ENCODE measurements around the gene SYNGR3. TPM values are rescaled to one million over a fixed set of nuclear protein-coding genes. Genes with fewer than 3 reads are reported as not detected.

Gene SYNGR3, protein sequence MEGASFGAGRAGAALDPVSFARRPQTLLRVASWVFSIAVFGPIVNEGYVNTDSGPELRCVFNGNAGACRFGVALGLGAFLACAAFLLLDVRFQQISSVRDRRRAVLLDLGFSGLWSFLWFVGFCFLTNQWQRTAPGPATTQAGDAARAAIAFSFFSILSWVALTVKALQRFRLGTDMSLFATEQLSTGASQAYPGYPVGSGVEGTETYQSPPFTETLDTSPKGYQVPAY
- 1 to 10 TPM in 1 of 4 donors, not detected in 3; 2.3 TPM for total RNA-seq

DNA sequence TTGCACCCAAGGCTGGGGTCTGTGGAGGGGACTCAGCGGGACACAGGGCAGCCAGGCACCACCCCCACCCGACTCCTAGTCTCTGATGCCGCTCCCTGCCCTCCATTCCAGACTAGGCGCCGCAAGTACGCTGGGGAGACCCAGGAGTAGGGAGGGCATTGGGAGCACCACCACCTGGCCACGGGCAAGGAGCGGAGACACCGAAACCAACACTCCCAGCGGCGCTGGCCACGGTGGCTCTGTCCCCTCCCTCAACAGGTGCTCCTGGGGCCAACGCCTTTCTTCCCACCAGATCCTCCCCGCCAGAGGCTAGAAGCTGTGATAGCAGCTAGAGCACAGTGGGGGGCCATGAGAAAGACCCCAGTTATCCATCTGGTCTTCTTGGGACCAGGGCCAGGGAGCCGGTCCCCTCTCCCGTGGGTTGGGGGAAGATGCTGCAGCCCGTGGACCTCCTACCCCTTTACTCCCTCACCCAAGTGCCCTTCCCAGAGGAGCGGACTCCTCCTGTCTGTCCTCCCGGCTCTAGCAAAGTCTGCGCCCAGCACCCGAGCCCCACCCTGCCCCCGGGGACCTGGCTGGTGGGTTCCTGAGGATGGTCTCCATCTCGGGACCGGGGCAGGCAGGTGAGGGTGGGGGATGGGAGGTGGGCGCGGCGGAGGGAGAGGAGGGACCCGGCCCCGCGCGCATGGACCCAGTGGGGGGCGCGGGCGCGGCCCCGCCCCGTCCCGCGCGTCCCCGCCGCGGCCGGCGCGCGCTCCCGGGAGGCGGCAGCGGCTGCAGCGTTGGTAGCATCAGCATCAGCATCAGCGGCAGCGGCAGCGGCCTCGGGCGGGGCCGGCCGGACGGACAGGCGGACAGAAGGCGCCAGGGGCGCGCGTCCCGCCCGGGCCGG, at the start of gene SYNGR3:
Gene SYNGR3, plus strand, starts transcription at position 762 of the 892 bp plus-strand sequence. CDS start 133 bp downstream, outside the sequence.
- no peak for TF ChIP-seq POLR2A (IDR thresholded peaks at IDR 0.05)
- TF ChIP-seq, protein P1, sequence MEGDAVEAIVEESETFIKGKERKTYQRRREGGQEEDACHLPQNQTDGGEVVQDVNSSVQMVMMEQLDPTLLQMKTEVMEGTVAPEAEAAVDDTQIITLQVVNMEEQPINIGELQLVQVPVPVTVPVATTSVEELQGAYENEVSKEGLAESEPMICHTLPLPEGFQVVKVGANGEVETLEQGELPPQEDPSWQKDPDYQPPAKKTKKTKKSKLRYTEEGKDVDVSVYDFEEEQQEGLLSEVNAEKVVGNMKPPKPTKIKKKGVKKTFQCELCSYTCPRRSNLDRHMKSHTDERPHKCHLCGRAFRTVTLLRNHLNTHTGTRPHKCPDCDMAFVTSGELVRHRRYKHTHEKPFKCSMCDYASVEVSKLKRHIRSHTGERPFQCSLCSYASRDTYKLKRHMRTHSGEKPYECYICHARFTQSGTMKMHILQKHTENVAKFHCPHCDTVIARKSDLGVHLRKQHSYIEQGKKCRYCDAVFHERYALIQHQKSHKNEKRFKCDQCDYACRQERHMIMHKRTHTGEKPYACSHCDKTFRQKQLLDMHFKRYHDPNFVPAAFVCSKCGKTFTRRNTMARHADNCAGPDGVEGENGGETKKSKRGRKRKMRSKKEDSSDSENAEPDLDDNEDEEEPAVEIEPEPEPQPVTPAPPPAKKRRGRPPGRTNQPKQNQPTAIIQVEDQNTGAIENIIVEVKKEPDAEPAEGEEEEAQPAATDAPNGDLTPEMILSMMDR (IDR thresholded peaks at IDR 0.05 in 4 of 5, conservative IDR thresholded peaks at IDR 0.05 in 1 of 5): no peak
- Histone ChIP-seq H3K36me3 (peaks cover 0 to 20% of the 10 kb centered on the region in 2 donors), H3K4me3 (no peak within 1 kb of the TSS), H3K9me3 (no peaks in the 10 kb centered on the region), H3K4me1 (peaks cover 16 to 27% of the 10 kb centered on the region in 2 donors), H3K27ac (no peak within 1 kb of the TSS), H3K27me3 (peaks cover 30 to 38% (median 34%) of the 10 kb centered on the region in 3 donors)
- DNase-seq: no peak
- ATAC-seq: no peak
- intact Hi-C loops (cut with DNase I; ENCODE audit: low total_unique reads): loop anchor here (10.0 kb wide), 1 partner anchor 375 kb away; the partner anchor contains the start of genes CRAMP1 and IFT140
- in situ Hi-C loops (cut with MboI; ENCODE audit: low sequenced_read_pairs in 4 of 4): no loop called here

DNA sequence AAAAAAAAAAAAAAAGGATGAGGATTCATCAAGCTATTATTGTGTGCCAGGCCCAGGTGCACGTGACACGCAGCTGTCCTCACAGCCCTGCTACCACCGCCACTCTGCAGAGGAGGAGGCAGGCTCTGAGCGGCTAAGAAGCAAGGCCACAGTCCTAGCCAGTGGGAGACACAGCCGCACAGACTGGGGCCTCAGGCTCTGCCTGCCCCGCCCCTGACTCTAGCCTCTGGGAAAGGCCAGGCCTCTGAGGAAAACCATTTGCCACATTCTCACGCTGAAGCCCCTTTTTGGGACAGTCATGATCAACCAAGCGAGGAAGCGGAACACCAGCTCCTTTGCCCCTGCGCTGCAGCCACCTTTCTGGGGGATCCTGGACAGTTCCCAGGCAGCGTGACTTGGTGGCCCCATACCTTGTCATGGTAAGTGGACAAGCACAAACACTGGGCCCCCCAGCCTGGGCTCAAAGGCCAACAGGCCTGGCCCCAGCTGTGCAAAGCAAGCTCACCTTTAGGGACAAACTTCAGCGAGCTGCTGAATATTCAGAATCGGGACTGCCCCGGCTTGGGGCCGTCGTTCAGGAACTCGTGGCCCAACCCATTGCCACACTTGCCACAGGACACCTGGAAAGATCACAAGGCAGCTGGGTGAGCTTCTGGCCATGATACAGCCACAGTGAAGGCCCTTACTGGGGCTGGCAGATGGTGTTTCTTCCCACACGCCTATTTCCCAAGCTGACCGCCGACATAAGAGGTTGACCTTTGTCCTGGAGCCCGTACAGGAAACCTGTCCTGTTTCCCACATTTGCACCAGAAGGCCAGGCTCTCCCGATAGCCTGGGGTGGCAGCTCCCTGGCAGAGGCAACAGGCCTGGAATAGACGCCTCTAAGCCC, 49.3 kb upstream of the SYNGR3 start:
- intact Hi-C loops (cut with DNase I; ENCODE audit: low total_unique reads): loop anchor here (10.0 kb wide), 1 partner anchor 594 kb away; the partner anchor contains the start of genes CEMP1 and PDPK1
- Histone ChIP-seq H3K36me3 (peaks cover 4 to 39% of the 10 kb centered on the region in 2 donors), H3K27me3 (no peaks in the 10 kb centered on the region), H3K27ac (peak overlapping the region; percentile 98 to 100 (median 98)), H3K4me1 (peaks cover 28 to 42% of the 10 kb centered on the region in 2 donors), H3K4me3 (peak overlapping the region in 2 of 4 donors; percentile 13 to 15), H3K9me3 (no peaks in the 10 kb centered on the region)
- ATAC-seq (peak; percentile 15 to 50), DNase-seq (peak in 1 of 2 donors; percentile 88)
- TF ChIP-seq, protein P1 (IDR thresholded peaks at IDR 0.05 in 4 of 5, conservative IDR thresholded peaks at IDR 0.05 in 1 of 5): no peak
- TF ChIP-seq POLR2A (IDR thresholded peaks at IDR 0.05): peak in 1 of 2 donors; percentile 26
- in situ Hi-C loops (cut with MboI; ENCODE audit: low sequenced_read_pairs in 4 of 4): no loop called here

DNA sequence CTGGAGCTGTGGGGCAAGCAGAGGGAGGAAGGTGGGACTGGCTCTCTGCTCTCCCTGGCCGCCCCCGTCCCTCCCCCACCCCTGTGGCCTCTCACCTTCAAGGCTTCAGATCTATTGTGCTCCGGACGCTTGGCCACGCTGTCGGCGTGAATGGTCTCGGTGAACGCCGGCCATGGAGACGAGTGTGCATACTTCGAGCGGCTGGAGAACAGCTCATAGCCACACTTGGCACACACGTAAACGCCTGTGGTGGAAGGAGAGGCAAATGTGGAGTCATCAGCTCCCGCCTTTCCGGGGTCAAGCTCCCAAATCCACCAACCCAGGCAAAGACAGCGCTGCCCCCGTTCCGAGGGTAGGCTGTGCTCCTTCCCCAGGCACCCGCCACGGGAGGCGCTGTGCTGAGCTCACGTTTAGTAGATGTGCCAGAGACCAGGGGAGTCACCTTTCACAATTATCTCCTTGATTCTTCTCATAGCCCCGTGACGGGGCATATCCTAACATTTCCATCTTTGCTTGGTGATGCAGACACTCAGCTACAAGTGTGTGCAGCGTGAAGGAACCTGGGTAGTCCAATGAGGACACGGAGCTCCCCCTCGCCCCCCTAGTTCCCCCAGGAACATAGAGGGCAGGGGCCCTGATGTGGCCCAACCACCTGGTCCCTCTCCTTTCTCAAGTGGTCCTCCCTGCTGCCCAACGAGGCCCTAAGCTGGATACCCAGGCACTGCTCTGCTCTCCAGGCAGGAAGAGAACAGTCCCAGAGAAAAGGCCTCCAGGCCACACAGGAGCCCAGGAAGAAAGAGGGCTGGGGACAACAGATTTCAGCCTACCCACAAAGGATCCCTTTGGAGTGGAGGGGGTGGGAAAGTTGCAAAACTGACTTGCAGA, 48.4 kb upstream of the SYNGR3 start:
- Histone ChIP-seq H3K9me3 (no peaks in the 10 kb centered on the region), H3K36me3 (peaks cover 4 to 39% of the 10 kb centered on the region in 2 donors), H3K27ac (peak overlapping the region; percentile 98 to 100 (median 98)), H3K4me1 (peaks cover 28 to 44% of the 10 kb centered on the region in 2 donors), H3K27me3 (no peaks in the 10 kb centered on the region), H3K4me3 (peak overlapping the region; percentile 81 to 99 (median 94))
- DNase-seq (peak in 1 of 2 donors; percentile 84), ATAC-seq (peak; percentile 27 to 42)
- in situ Hi-C loops (cut with MboI; ENCODE audit: low sequenced_read_pairs in 4 of 4): no loop called here
- intact Hi-C loops (cut with DNase I; ENCODE audit: low total_unique reads): loop anchor here (10.0 kb wide), 1 partner anchor 593 kb away; the partner anchor contains the start of genes CEMP1 and PDPK1
- TF ChIP-seq POLR2A (IDR thresholded peaks at IDR 0.05): peak; percentile 47 to 76
- TF ChIP-seq, protein P1 (IDR thresholded peaks at IDR 0.05 in 4 of 5, conservative IDR thresholded peaks at IDR 0.05 in 1 of 5): peak in 4 of 5 experiments; percentile 24 to 48 (median 36)
